ENCODE data around the gene CHN2. TPM values are rescaled to one million over a fixed set of nuclear protein-coding genes. Genes with fewer than 3 reads are reported as not detected.

Gene CHN2
- total RNA-seq, 4 donors from 2014 or later = 8.0 to 9.8 (median 8.9) TPM

DNA sequence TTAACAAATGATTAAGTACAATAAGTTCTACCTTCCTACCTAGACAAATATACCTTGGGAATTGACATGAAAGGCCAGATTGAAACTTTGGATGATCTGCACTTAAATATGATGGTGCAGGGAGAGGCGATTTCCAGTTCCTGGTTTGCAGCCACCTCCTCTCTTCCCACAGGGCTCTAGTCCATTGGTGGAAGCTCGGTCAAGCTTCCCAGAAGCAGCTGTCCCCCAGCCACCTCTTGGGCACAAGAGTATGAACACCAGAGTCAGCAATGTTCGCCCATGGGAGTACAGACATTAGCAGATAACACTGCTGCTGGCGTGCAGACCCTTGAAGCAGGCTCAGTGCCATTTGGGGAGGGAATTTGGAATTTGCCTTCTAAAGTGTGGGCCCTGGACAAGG is 46.8 kb upstream of the CHN2 start:
- 82% methylated on average over 4 of the region's 4 CpGs for WGBS
- peaks cover 0 to 54% (median 6%) of the 10 kb centered on the region in 4 donors for H3K27me3 ChIP-seq

DNA sequence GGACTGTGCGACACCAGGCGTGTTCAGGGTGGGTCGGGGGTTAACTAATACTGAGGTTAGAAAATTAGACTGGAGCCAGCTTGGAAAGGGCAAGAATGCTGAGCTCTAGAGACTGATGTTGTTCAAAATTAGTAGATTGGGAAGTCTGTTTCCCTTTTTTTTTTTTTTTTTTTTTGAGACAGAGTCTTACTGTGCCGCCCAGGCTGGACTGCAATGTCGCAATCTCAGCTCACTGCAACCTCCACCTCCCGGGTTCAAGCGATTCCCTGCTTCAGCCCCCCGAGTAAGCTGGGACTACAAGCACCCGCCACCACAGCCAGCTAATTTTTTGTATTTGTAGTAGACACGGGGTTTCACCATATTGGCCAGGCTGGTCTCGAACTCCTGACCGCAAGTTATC is 45.5 kb upstream of the CHN2 start:
- DNase-seq (ENCODE audit: extremely low spot score) = no peak
- no peak for TF ChIP-seq EP300 (IDR thresholded peaks at IDR 0.05)
- no peak for TF ChIP-seq POLR2A (IDR thresholded peaks at IDR 0.05; ENCODE audit: low read depth)
- TF ChIP-seq POLR2AphosphoS5 (IDR thresholded peaks at IDR 0.05) = no peak
- H3K27ac ChIP-seq (replicated peaks in 1 of 4) = no peak overlapping the region
- H3K9me3 ChIP-seq = no peaks in the 10 kb centered on the region
- WGBS = 84% methylated on average over 12 of the region's 12 CpGs
- peaks cover 0 to 54% (median 6%) of the 10 kb centered on the region in 4 donors for H3K27me3 ChIP-seq
- no peak overlapping the region for H3K4me3 ChIP-seq
- intact Hi-C loops (cut with DNase I) = no loop called here
- H3K4me1 ChIP-seq = peaks cover 0 to 22% (median 16%) of the 10 kb centered on the region in 4 donors
- no peaks in the 10 kb centered on the region for H3K36me3 ChIP-seq

More for the DNA sequence above, 46.8 kb upstream of the CHN2 start:
- intact Hi-C loops (cut with DNase I) = no loop called here
- H3K27ac ChIP-seq (replicated peaks in 1 of 4) = no peak overlapping the region
- no peaks in the 10 kb centered on the region for H3K36me3 ChIP-seq
- DNase-seq (ENCODE audit: extremely low spot score) = no peak
- no peak overlapping the region for H3K4me3 ChIP-seq
- H3K9me3 ChIP-seq = no peaks in the 10 kb centered on the region
- H3K4me1 ChIP-seq = peaks cover 0 to 22% (median 16%) of the 10 kb centered on the region in 4 donors
- TF ChIP-seq POLR2A (IDR thresholded peaks at IDR 0.05; ENCODE audit: low read depth) (no peak), POLR2AphosphoS5 (IDR thresholded peaks at IDR 0.05) (no peak), EP300 (IDR thresholded peaks at IDR 0.05) (no peak)
- TF ChIP-seq, protein P1, sequence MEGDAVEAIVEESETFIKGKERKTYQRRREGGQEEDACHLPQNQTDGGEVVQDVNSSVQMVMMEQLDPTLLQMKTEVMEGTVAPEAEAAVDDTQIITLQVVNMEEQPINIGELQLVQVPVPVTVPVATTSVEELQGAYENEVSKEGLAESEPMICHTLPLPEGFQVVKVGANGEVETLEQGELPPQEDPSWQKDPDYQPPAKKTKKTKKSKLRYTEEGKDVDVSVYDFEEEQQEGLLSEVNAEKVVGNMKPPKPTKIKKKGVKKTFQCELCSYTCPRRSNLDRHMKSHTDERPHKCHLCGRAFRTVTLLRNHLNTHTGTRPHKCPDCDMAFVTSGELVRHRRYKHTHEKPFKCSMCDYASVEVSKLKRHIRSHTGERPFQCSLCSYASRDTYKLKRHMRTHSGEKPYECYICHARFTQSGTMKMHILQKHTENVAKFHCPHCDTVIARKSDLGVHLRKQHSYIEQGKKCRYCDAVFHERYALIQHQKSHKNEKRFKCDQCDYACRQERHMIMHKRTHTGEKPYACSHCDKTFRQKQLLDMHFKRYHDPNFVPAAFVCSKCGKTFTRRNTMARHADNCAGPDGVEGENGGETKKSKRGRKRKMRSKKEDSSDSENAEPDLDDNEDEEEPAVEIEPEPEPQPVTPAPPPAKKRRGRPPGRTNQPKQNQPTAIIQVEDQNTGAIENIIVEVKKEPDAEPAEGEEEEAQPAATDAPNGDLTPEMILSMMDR (IDR thresholded peaks at IDR 0.05) = no peak

DNA sequence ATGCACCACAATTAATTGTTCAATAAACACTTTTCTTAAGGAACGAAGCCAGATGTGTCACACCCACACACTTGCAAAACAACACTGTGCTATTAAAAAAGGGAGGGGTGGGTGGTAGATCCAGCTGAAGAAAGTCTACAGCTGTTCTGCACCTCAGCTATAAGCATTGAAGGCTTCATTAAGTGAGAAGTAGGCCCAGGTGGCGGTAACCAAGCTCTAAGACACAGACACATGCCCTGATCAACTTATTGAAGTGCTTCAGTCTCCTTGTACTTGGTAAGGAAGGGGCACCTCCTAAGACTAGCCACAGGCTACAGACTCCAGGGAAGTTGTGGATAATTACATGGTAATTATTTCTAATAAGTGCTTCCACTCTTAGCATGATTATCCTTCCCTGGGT is 43.7 kb upstream of the CHN2 start:
- intact Hi-C loops (cut with DNase I) = no loop called here
- Histone ChIP-seq H3K27ac (replicated peaks in 1 of 4) (no peak overlapping the region), H3K36me3 (no peaks in the 10 kb centered on the region), H3K27me3 (peaks cover 0 to 39% (median 6%) of the 10 kb centered on the region in 4 donors), H3K4me3 (no peak overlapping the region), H3K9me3 (no peaks in the 10 kb centered on the region), H3K4me1 (peaks cover 0 to 18% (median 13%) of the 10 kb centered on the region in 4 donors)
- TF ChIP-seq, protein P1 (IDR thresholded peaks at IDR 0.05) = no peak
- TF ChIP-seq POLR2AphosphoS5 (IDR thresholded peaks at IDR 0.05) (no peak), POLR2A (IDR thresholded peaks at IDR 0.05; ENCODE audit: low read depth) (no peak), EP300 (IDR thresholded peaks at IDR 0.05) (no peak)
- no peak for DNase-seq (ENCODE audit: extremely low spot score)
- 60% methylated on average over 2 of the region's 2 CpGs for WGBS

DNA sequence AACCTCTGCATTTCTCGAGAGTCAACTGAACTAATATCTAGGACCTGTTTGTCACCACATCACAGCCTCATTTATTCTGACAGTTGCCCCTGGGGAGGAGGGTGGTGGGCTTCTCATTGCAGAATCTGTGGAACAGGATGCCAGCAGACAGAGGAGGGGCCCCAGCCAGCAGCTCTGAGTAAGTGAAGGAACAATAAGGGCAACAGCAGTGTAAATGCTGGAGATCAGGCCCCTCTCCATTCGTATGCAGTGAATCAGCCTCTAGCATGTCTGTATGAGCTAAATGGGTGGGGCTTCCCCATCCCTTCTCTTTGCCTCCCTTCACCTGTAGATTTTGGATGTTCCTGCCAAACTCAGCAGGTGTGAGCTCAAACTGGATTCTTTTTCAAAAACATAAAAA is 40.5 kb upstream of the CHN2 start:
- peaks cover 0 to 12% (median 0%) of the 10 kb centered on the region in 4 donors for H3K27me3 ChIP-seq
- H3K27ac ChIP-seq (replicated peaks in 1 of 4) = no peak overlapping the region
- H3K36me3 ChIP-seq = no peaks in the 10 kb centered on the region
- TF ChIP-seq EP300 (IDR thresholded peaks at IDR 0.05) (no peak), POLR2AphosphoS5 (IDR thresholded peaks at IDR 0.05) (no peak)
- TF ChIP-seq, protein P1 (IDR thresholded peaks at IDR 0.05) = no peak
- DNase-seq (ENCODE audit: extremely low spot score) = no peak
- H3K4me3 ChIP-seq = no peak overlapping the region
- intact Hi-C loops (cut with DNase I) = no loop called here
- peaks cover 0 to 4% (median 0%) of the 10 kb centered on the region in 4 donors for H3K4me1 ChIP-seq
- WGBS = 89% methylated on average over 2 of the region's 2 CpGs
- no peaks in the 10 kb centered on the region for H3K9me3 ChIP-seq

DNA sequence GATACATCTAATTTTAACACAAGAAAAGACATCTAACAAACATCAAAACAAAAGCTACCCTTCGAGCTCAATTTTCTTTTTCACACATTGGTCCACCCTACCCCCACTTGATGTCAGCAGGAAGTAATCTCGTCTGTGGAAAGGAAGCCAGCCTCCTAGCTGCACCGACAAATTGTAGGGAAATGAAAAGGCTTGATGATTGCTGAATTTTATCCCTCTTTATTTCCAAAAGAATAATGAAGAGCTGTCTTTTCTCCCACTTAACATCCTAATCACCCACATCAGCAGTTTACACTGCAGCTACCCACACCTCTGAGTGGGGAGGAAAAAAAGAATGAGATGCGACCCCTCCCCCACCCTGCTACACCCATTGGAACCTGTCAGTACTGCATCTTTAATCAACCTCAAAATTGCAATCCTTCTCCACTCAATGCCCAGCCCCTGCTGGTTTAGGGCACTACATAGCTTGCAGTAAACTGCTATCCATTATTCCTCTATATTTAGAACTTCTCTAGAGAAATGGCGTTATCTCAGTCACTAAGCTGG is 37.6 kb upstream of the CHN2 start:
- WGBS = 46% methylated on average over 5 of the region's 5 CpGs
- no peak for TF ChIP-seq POLR2A (IDR thresholded peaks at IDR 0.05; ENCODE audit: low read depth)
- TF ChIP-seq EP300 (IDR thresholded peaks at IDR 0.05) = no peak
- no peak overlapping the region for H3K4me3 ChIP-seq
- DNase-seq (ENCODE audit: extremely low spot score) = no peak
- H3K36me3 ChIP-seq = no peaks in the 10 kb centered on the region
- H3K27ac ChIP-seq (replicated peaks in 1 of 4) = no peak overlapping the region
- H3K9me3 ChIP-seq = no peaks in the 10 kb centered on the region
- intact Hi-C loops (cut with DNase I) = no loop called here
- H3K27me3 ChIP-seq = peaks cover 0 to 23% (median 0%) of the 10 kb centered on the region in 4 donors
- peaks cover 0 to 4% (median 0%) of the 10 kb centered on the region in 4 donors for H3K4me1 ChIP-seq
